ENCODE measurements around the gene ARAP2. TPM values are rescaled to one million over a fixed set of nuclear protein-coding genes. Genes with fewer than 3 reads are reported as not detected.
"Not testable (repeated sequence)": the region's sequence is repeated elsewhere in the genome, so short reads cannot be mapped to it uniquely, and the experiment has no call there.

ARAP2 gene
- polyA plus RNA-seq, 5 donors: 2.8 to 6.6 (median 5.0) TPM

DNA sequence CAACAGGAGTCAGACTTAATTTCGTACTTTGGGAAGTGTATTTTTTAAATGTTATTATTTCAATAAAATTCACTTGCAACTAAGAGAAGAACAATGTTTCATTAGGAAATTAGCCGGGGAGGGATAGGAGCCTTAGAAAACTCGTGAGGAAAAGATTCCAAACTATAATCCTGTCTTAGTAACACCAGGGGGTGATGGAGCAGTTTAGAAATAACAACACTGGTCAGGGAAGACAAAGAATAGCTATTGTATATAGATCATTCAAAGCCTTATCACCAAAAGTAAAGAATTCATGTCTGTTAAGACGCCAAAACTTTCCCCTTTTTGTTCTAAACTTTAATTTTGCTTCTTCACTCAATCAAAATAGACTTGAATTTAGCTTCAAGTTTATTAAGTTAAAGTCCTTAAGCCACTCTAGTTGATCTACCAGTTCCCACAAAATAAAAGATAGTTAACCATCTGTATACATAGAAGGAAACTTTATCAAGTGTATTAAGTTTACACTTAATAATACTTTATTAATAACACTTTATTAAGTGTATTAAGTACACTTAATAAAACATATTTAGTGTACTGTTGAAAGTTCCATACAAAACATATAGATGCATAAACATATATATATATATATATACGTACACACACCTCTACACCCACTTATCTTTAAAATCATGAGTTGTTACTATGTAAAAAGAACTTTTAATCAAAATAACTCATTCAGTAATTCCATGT, 60.5 kb downstream of the ARAP2 start:
- no peak for DNase-seq

- DNase-seq: no peak
Observed at GRCh38 chr4:36183232-36183631, 61.1 kb downstream of the ARAP2 start.

GRCh38 chr4:36182315-36182714, 62.0 kb downstream of the ARAP2 start:
- not testable (repeated sequence) for DNase-seq

- no peak for DNase-seq
Observed at GRCh38 chr4:36180206-36180605, 64.1 kb downstream of the ARAP2 start.

DNA sequence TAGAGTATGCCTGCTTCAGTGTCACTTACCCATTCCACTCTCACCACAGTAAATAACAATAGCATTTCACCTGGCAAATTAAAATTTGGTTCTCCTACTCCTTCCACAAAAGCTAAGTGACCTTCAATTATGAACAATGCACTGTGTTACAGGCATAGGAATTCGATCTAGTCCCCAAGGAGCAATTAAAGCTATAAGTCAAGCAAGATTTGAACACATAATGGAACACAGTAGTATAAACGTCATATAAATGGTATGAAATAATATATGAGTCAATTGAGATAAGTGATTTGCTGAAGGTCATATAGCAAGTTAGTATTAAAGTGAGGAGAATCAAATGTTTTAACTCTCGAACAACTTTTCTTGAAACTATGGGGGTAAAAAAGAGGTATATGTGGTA, 65.8 kb downstream of the ARAP2 start:
- DNase-seq: no peak

- no peak for DNase-seq
Observed at GRCh38 chr4:36177946-36178345, 66.4 kb downstream of the ARAP2 start.

GRCh38 chr4:36174570-36174969, 69.7 kb downstream of the ARAP2 start:
- DNase-seq: no peak

DNA sequence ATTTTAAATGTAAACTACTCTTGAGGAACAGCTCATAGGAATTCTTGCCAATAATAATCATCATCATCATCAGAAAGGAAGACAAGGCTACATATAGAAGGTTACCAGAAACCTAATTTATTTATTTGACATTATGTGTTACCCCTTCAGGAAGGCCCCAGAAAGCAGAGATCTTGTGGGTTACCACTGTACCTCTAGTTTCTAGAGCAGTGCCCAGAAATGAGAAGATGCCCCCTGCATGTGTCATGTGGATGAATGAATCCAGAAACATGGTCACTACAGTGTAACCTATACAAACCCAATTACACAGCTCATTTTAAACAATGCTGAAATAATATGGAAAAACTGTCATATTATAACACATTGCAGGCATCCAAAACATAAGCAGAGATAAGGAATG, 70.4 kb downstream of the ARAP2 start:
- DNase-seq: no peak

DNA sequence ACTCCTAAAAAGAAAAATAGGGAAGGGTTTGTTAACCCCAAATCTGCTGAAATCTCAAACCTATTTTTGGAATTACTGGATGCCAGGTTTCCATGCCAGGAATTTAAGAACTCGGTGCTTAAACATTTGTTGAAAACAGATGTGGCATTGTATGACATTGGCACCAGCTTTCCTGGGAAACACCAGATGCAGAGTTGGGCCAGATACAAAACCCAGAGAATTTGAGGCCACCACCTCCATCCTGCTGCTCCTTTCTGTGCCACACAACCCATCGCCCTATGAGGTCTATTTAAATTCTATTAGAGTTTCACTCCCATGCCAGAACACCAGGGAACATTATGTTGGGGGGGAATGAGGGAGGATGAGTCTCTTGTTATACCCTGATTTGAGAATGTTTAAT, 71.7 kb downstream of the ARAP2 start:
- no peak for DNase-seq

DNA sequence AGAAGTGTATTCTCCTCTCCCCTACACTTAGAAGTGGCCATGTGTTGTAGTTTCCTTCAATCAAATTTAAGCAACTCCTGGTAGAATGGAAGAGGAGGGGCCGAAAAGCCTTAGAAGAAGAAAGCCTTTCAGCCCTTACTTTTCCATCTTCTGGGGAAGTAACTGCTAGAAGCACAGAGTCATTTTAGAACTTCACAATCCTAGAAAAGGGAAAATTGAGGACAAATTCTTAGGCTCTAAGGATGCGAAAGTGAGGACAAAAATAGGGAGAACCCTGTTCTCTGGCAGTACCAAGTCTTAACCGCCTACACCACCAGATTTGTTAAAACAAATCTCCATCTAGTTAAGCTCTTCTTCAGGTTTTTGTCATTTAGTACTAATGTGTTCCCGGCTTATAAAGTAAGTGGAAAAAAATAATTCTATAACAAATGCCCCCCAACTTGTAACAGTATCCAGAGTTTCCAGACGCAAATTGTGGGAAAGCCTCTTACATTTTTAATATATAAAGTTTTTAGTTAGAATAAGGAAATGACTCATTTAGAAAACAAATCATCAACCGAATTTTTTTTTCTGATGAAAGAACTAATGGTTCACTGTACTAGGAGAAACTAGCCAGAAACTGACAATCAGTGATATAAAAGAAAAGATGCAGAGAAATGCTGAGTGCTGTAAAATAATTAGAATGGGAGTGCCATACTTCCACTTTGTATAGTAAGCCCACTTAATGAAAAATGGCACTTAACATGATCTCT, 76.0 kb downstream of the ARAP2 start:
- no peak for DNase-seq

DNA sequence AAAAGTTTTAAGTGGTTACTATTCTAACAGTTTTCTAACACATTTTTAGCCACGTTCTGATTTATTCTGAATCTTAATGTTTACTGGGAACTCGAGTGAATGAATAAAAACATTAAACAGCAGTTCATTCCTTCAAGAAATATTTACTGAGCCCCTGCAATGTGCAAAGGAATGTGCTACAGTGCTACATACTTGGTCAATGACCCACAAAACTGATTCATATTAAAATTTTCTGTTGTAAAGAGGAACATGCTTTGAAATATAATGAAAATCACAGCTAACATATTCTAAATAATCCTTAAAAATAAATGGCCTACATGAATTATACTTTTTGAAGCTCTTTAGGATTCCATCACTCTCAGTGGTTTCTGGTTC, 78.7 kb downstream of the ARAP2 start:
- no peak for DNase-seq

DNA sequence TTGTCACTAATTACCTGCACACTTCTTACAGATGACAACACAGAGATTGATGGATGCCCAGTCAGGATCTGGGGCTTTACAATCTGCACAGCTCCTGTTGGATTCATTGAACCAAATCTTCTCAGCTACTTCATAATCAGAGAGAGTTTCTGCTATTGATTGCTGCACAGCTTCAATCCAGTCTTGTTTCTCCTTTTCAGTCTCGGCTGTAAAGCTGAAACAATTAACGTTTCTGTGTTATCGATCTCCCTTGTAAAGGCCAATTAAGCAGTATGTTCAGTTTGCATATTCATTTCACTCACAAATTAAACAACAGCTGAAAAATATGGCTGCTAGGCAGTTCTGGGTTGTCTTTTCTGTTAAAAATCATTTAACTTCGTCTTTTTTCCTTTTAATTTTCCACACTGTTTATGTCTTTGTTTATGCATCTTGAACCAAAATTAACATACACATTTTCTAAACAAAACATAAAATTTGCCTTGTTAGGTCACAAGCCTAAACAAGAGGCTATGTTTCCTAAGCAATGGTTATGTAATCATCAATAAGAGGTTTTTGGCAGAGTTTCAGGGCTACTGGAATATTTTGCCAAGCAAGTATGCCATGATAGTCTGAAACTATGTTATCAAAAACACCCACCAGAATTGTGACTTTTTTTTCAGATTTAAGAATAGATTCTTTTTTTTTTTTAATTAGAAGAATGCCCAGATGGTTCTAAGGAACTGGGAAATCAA, 79.2 kb downstream of the ARAP2 start:
- no peak for DNase-seq

- no peak for DNase-seq
Observed at GRCh38 chr4:36163198-36163597, 81.1 kb downstream of the ARAP2 start.

GRCh38 chr4:36159208-36159607, 85.1 kb downstream of the ARAP2 start:
- DNase-seq: no peak

- DNase-seq: no peak
Observed at GRCh38 chr4:36152735-36153134, 91.6 kb downstream of the ARAP2 start.

DNA sequence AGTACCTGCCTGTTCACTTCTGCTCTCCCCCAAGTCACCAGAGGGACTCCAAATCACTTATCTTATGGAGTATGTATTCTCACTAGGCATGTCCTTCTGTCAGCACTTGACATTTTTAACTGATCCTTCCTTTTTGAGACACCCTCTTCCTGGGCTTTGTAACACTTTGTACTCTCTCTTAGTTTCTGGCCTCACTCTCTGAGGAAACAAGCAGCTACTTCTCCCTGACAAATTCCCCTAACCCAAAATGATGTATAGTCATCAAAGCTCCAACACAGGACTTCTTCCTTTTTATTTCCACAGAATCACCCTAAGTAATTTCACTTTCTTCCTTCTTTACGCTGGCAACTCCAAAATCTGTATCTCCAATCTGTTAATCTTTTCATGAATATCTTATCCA, 101.8 kb downstream of the ARAP2 start:
- no peak for DNase-seq

DNA sequence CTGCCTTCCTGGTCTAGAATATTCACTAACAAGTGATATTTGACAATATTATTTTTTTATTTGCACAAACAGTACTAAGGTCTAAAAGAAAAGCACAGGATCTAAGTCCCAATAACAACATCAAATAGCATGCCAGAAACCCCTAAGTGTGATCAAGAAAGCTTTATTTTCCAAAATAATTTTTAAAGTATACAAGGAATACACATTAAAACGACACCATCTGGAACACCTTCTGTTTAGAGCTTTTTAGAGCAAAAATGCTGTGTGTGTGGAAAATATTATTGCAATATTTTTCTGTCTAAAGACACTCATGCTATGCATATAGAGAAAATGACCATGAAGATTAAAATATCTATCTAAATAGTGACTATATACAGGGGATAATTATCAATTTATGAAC, 103.1 kb downstream of the ARAP2 start:
- no peak for DNase-seq

- DNase-seq: no peak
Observed at GRCh38 chr4:36140421-36140820, 103.9 kb downstream of the ARAP2 start.

- DNase-seq: no peak
Observed at GRCh38 chr4:36138220-36138619, 106.1 kb downstream of the ARAP2 start.

- no peak for DNase-seq
Observed at GRCh38 chr4:36137336-36137735, 107.0 kb downstream of the ARAP2 start.

DNA sequence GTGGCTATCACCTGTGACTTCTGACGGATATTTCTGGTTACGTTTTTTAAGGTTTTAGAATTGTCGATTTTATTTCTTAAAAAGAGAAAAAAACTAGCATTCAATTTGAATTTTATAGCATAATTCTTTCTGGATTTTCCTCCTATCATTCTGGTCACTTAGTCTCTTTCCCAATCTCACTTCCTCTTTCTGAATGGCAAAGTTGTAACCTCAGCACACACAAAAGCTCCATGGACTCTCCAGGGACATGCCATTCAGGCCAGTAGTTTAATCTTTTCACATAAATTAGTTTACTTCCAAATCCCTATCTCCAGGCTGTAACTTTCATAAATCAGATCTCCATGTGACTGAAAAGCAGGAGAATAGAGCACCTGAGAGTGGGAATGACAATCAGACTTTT, 110.7 kb downstream of the ARAP2 start:
- no peak for DNase-seq

GRCh38 chr4:36133086-36133485, 111.2 kb downstream of the ARAP2 start:
- no peak for DNase-seq

- no peak for DNase-seq
Observed at GRCh38 chr4:36130641-36131040, 113.7 kb downstream of the ARAP2 start.

All from right lung (tissue), 5 donors.